Thoracic aorta (tissue), 2 donors: ENCODE data around the gene KRTAP4-8. TPM values are rescaled to one million over a fixed set of nuclear protein-coding genes. Genes with fewer than 3 reads are reported as not detected.

ENCODE experiments used
- ATAC-seq: fragments of 150-250 bp; one replicate; pipeline ENCODE4 v1.8.0; 2017; ENCODE audit warnings: low read depth; ENCODE audit not compliant: insufficient number of reproducible peaks, low FRiP score
- DNase-seq: peaks from one replicate; pipeline ENCODE4 v3.0.0-alpha.2; 2020; ENCODE audit warnings: low spot score
- H3K27ac ChIP-seq, 2 donors: fragments of 200-600 bp; sonication (generic); 1 replicate in 1 of 2; 2 replicates in 1 of 2; pipeline ENCODE4 v1.5.1; 2016; ENCODE audit warnings: mild to moderate bottlenecking in 2 of 2, moderate library complexity in 2 of 2
- H3K27me3 ChIP-seq: fragments of 200-600 bp; sonication (generic); replicated peaks from 2 replicates; pipeline ENCODE4 v1.6.0; 2016; ENCODE audit warnings: mild to moderate bottlenecking; ENCODE audit not compliant: insufficient read depth
- H3K36me3 ChIP-seq: fragments of 200-600 bp; sonication (generic); one replicate; pipeline ENCODE4 v1.5.1; 2016
- H3K4me1 ChIP-seq, 2 donors: fragments of 200-600 bp; sonication (generic); 1 replicate in 1 of 2; 2 replicates in 1 of 2; pipeline versions ENCODE4 v1.5.1 to v1.6.0; 2016; ENCODE audit warnings: low read depth in 2 of 2, mild to moderate bottlenecking in 1 of 2; ENCODE audit not compliant: control insufficient read depth in 1 of 2
- H3K4me3 ChIP-seq: fragments of 200-600 bp; sonication (generic); 2 replicates; pipeline ENCODE4 v1.5.1; 2016; ENCODE audit warnings: mild to moderate bottlenecking
- H3K9me3 ChIP-seq: fragments of 200-600 bp; sonication (generic); 2 replicates; pipeline ENCODE4 v1.5.1; 2016
- total RNA-seq, 2 donors: library from RNA; depleted of rRNA; stranded (reverse); fragments of >200 nt; gene quantifications; one replicate each; pipeline versions ENCODE4 v1.1.0 to v1.2.3, GENCODE V29; 2016
- TF ChIP-seq, protein P1 (sequence below): fragments of 200-600 bp; sonication (generic); IDR thresholded peaks from one replicate; pipeline ENCODE4 v1.5.1; 2019; ENCODE audit warnings: antibody characterized with exemption

KRTAP4-8 gene
- total RNA-seq, 2 donors from 2014 or later, result not detected

- Histone ChIP-seq H3K36me3 (no peaks in the 10 kb centered on the region), H3K27me3 (no peaks in the 10 kb centered on the region), H3K4me1 (no peaks in the 10 kb centered on the region), H3K27ac (no peak overlapping the region), H3K9me3 (no peaks in the 10 kb centered on the region), H3K4me3 (no peak overlapping the region)
- ATAC-seq (no peak), DNase-seq (no peak)
- TF ChIP-seq, protein P1, sequence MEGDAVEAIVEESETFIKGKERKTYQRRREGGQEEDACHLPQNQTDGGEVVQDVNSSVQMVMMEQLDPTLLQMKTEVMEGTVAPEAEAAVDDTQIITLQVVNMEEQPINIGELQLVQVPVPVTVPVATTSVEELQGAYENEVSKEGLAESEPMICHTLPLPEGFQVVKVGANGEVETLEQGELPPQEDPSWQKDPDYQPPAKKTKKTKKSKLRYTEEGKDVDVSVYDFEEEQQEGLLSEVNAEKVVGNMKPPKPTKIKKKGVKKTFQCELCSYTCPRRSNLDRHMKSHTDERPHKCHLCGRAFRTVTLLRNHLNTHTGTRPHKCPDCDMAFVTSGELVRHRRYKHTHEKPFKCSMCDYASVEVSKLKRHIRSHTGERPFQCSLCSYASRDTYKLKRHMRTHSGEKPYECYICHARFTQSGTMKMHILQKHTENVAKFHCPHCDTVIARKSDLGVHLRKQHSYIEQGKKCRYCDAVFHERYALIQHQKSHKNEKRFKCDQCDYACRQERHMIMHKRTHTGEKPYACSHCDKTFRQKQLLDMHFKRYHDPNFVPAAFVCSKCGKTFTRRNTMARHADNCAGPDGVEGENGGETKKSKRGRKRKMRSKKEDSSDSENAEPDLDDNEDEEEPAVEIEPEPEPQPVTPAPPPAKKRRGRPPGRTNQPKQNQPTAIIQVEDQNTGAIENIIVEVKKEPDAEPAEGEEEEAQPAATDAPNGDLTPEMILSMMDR, result no peak
Observed at GRCh38 chr17:41054025-41054424, 43.9 kb downstream of the KRTAP4-8 start.

- H3K4me1 ChIP-seq, result no peaks in the 10 kb centered on the region
- no peak overlapping the region for H3K4me3 ChIP-seq
- H3K36me3 ChIP-seq, result no peaks in the 10 kb centered on the region
- no peaks in the 10 kb centered on the region for H3K27me3 ChIP-seq
- DNase-seq, result no peak
- no peaks in the 10 kb centered on the region for H3K9me3 ChIP-seq
- no peak for ATAC-seq
- H3K27ac ChIP-seq, result no peak overlapping the region
- TF ChIP-seq, protein P1, result no peak
Observed at GRCh38 chr17:41052566-41052965, 45.4 kb downstream of the KRTAP4-8 start.

DNA sequence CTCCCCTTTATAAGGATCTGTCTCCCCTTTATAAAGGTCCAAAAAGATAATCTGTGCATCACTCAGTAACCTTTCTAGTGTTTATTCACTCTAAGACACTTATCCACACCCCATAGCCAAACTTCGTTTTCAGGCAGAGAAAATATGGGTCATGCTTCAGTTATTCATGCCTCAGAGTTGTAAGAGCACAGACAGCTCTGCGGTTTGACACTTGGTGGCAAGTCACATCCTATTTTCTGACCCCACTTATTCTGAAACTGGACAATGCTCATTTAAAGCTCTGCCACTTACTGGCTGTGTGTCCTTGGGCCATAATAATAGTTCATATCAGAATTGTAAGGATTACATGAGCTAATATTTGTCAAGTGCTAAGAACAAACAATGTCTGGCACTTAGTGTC is 48.8 kb downstream of the KRTAP4-8 start:
- ATAC-seq (no peak), DNase-seq (no peak)
- Histone ChIP-seq H3K27ac (no peak overlapping the region), H3K4me1 (no peaks in the 10 kb centered on the region), H3K4me3 (no peak overlapping the region), H3K9me3 (no peaks in the 10 kb centered on the region), H3K36me3 (no peaks in the 10 kb centered on the region), H3K27me3 (no peaks in the 10 kb centered on the region)
- TF ChIP-seq, protein P1, result no peak

- H3K4me1 ChIP-seq, result no peaks in the 10 kb centered on the region
- TF ChIP-seq, protein P1, result no peak
- no peak overlapping the region for H3K4me3 ChIP-seq
- no peaks in the 10 kb centered on the region for H3K27me3 ChIP-seq
- ATAC-seq, result no peak
- DNase-seq, result no peak
- H3K36me3 ChIP-seq, result no peaks in the 10 kb centered on the region
- no peaks in the 10 kb centered on the region for H3K9me3 ChIP-seq
- no peak overlapping the region for H3K27ac ChIP-seq
Observed at GRCh38 chr17:41048441-41048840, 49.5 kb downstream of the KRTAP4-8 start.

Other genes starting within 250 kb of the KRTAP4-8 start
- gene KRT12, start 230.9 kb downstream of the KRTAP4-8 start, total RNA-seq, result not detected
- 1 to 10 TPM in 1 of 2 donors, not detected in 1; 1.8 TPM for gene KRT20, start 212.9 kb downstream of the KRTAP4-8 start, total RNA-seq
- under 1 TPM in 1 of 2 donors, not detected in 1; 0.54 TPM for gene KRT23, start 160.5 kb downstream of the KRTAP4-8 start, total RNA-seq
- gene KRT39, start 131.2 kb downstream of the KRTAP4-8 start, total RNA-seq, result not detected
- not detected for gene KRT40, start 113.8 kb downstream of the KRTAP4-8 start, total RNA-seq
- not detected for gene KRTAP3-3, start 104.0 kb downstream of the KRTAP4-8 start, total RNA-seq
- not detected for gene KRTAP3-2, start 98.2 kb downstream of the KRTAP4-8 start, total RNA-seq
- not detected for gene KRTAP3-1, start 89.0 kb downstream of the KRTAP4-8 start, total RNA-seq
- gene KRTAP1-5, start 70.9 kb downstream of the KRTAP4-8 start, total RNA-seq, result not detected
- not detected for gene KRTAP1-4, start 67.9 kb downstream of the KRTAP4-8 start, total RNA-seq
- not detected for gene KRTAP1-3, start 63.3 kb downstream of the KRTAP4-8 start, total RNA-seq
- not detected for gene KRTAP1-1, start 56.7 kb downstream of the KRTAP4-8 start, total RNA-seq
- not detected for gene KRTAP2-1, start 50.8 kb downstream of the KRTAP4-8 start, total RNA-seq
- gene KRTAP2-2, start 42.9 kb downstream of the KRTAP4-8 start, total RNA-seq, result not detected
- gene KRTAP2-3, start 38.0 kb downstream of the KRTAP4-8 start, total RNA-seq, result not detected
- gene KRTAP2-4, start 32.3 kb downstream of the KRTAP4-8 start, total RNA-seq, result not detected
- not detected for gene KRTAP4-7, start 14.0 kb downstream of the KRTAP4-8 start, total RNA-seq
- gene KRTAP4-16, start 4.1 kb upstream of the KRTAP4-8 start, total RNA-seq, result not detected
- not detected for gene KRTAP4-9, start 7.2 kb upstream of the KRTAP4-8 start, total RNA-seq
- gene KRTAP4-11, start 20.2 kb upstream of the KRTAP4-8 start, total RNA-seq, result not detected
- not detected for gene KRTAP4-12, start 26.0 kb upstream of the KRTAP4-8 start, total RNA-seq
- gene KRTAP4-6, start 42.4 kb upstream of the KRTAP4-8 start, total RNA-seq, result not detected
- not detected for gene KRTAP4-5, start 51.7 kb upstream of the KRTAP4-8 start, total RNA-seq
- gene KRTAP4-4, start 62.6 kb upstream of the KRTAP4-8 start, total RNA-seq, result not detected
- not detected for gene KRTAP4-3, start 70.1 kb upstream of the KRTAP4-8 start, total RNA-seq
- gene KRTAP4-2, start 80.1 kb upstream of the KRTAP4-8 start, total RNA-seq, result not detected
- not detected for gene KRTAP4-1, start 86.8 kb upstream of the KRTAP4-8 start, total RNA-seq
- gene KRTAP9-1, start 91.7 kb upstream of the KRTAP4-8 start, total RNA-seq, result not detected
- not detected for gene KRTAP9-2, start 128.5 kb upstream of the KRTAP4-8 start, total RNA-seq
- gene KRTAP9-3, start 134.3 kb upstream of the KRTAP4-8 start, total RNA-seq, result not detected
- gene KRTAP9-8, start 139.9 kb upstream of the KRTAP4-8 start, total RNA-seq, result not detected
- not detected for gene KRTAP9-4, start 151.5 kb upstream of the KRTAP4-8 start, total RNA-seq
- gene KRTAP9-9, start 157.2 kb upstream of the KRTAP4-8 start, total RNA-seq, result not detected
- gene KRTAP9-6, start 167.2 kb upstream of the KRTAP4-8 start, total RNA-seq, result not detected
- not detected for gene KRTAP9-7, start 177.6 kb upstream of the KRTAP4-8 start, total RNA-seq
- not detected for gene KRTAP29-1, start 204.7 kb upstream of the KRTAP4-8 start, total RNA-seq
- gene KRTAP16-1, start 211.2 kb upstream of the KRTAP4-8 start, total RNA-seq, result not detected
- not detected for gene KRTAP17-1, start 217.6 kb upstream of the KRTAP4-8 start, total RNA-seq